ENCODE data around the gene NPTN.

DNA sequence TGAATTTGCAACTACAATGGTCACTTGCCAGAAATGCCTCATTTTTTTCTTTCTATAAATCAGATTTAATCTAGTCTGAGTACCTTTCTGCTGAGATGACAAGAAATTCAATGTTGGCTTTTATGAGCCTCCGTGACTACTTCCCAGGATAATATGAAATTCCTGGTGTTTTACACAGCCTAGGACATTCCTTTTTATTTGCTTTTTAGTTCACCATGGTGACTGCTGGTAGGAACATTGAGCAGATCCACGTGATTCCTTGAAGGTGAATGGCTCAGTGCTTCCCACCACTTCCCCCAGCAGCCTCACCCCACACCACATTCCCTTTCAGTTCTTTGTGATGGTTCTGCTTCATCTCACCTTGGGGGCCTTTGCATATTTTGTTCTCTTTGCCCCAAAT, 4.3 kb upstream of the NPTN start:
- TF ChIP-seq, protein P1, sequence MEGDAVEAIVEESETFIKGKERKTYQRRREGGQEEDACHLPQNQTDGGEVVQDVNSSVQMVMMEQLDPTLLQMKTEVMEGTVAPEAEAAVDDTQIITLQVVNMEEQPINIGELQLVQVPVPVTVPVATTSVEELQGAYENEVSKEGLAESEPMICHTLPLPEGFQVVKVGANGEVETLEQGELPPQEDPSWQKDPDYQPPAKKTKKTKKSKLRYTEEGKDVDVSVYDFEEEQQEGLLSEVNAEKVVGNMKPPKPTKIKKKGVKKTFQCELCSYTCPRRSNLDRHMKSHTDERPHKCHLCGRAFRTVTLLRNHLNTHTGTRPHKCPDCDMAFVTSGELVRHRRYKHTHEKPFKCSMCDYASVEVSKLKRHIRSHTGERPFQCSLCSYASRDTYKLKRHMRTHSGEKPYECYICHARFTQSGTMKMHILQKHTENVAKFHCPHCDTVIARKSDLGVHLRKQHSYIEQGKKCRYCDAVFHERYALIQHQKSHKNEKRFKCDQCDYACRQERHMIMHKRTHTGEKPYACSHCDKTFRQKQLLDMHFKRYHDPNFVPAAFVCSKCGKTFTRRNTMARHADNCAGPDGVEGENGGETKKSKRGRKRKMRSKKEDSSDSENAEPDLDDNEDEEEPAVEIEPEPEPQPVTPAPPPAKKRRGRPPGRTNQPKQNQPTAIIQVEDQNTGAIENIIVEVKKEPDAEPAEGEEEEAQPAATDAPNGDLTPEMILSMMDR (IDR thresholded peaks at IDR 0.05): no peak
- TF ChIP-seq, protein P2, sequence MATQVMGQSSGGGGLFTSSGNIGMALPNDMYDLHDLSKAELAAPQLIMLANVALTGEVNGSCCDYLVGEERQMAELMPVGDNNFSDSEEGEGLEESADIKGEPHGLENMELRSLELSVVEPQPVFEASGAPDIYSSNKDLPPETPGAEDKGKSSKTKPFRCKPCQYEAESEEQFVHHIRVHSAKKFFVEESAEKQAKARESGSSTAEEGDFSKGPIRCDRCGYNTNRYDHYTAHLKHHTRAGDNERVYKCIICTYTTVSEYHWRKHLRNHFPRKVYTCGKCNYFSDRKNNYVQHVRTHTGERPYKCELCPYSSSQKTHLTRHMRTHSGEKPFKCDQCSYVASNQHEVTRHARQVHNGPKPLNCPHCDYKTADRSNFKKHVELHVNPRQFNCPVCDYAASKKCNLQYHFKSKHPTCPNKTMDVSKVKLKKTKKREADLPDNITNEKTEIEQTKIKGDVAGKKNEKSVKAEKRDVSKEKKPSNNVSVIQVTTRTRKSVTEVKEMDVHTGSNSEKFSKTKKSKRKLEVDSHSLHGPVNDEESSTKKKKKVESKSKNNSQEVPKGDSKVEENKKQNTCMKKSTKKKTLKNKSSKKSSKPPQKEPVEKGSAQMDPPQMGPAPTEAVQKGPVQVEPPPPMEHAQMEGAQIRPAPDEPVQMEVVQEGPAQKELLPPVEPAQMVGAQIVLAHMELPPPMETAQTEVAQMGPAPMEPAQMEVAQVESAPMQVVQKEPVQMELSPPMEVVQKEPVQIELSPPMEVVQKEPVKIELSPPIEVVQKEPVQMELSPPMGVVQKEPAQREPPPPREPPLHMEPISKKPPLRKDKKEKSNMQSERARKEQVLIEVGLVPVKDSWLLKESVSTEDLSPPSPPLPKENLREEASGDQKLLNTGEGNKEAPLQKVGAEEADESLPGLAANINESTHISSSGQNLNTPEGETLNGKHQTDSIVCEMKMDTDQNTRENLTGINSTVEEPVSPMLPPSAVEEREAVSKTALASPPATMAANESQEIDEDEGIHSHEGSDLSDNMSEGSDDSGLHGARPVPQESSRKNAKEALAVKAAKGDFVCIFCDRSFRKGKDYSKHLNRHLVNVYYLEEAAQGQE (IDR thresholded peaks at IDR 0.05): no peak
- TF ChIP-seq EP300 (IDR thresholded peaks at IDR 0.05) (no peak), POLR2A (IDR thresholded peaks at IDR 0.05; ENCODE audit: low read length) (no peak), JUN (IDR thresholded peaks at IDR 0.05) (no peak), HDAC2 (IDR thresholded peaks at IDR 0.05) (no peak), KDM5A (IDR thresholded peaks at IDR 0.05) (no peak)
- TF ChIP-seq, protein P3, sequence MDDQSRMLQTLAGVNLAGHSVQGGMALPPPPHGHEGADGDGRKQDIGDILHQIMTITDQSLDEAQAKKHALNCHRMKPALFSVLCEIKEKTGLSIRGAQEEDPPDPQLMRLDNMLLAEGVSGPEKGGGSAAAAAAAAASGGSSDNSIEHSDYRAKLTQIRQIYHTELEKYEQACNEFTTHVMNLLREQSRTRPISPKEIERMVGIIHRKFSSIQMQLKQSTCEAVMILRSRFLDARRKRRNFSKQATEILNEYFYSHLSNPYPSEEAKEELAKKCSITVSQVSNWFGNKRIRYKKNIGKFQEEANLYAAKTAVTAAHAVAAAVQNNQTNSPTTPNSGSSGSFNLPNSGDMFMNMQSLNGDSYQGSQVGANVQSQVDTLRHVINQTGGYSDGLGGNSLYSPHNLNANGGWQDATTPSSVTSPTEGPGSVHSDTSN (IDR thresholded peaks at IDR 0.05): no peak
- TF ChIP-seq, protein P4, sequence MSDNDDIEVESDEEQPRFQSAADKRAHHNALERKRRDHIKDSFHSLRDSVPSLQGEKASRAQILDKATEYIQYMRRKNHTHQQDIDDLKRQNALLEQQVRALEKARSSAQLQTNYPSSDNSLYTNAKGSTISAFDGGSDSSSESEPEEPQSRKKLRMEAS (IDR thresholded peaks at IDR 0.05): no peak

Data from A549 (cell line).